ENCODE data around the gene VASH2.
A peak's percentile ranks its signal among the peaks of the same experiment; 100 is the strongest.
"Not testable (repeated sequence)": the region's sequence is repeated elsewhere in the genome, so short reads cannot be mapped to it uniquely, and the experiment has no call there.

VASH2 gene

GRCh38 chr1:212954514-212954913 lies 4.2 kb downstream of the VASH2 start:
- DNase-seq (ENCODE audit: low read depth, low spot score), result no peak
- no peak overlapping the region for H3K27ac ChIP-seq

DNA sequence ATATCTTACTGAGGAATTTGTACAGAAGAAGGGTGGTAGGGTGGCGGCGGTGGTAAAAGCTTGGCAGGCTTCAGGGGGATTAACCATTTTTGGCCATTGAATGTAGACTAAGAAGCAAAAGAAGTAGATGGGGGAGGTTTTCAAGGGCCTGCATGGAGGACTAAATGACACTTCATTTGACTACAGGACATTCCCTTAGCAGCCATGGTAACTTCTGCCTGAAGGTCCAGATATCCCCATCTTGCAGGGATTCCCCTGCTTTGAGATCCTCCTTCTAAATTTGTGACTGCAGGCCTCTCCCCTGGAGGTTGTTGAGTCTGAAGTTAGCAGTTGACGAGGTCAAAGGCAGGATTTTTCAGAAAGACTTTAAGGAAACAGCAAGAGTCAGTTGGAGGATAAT lies 4.8 kb downstream of the VASH2 start:
- H3K27ac ChIP-seq, result no peak overlapping the region
- no peak for DNase-seq (ENCODE audit: low read depth, low spot score)

DNA sequence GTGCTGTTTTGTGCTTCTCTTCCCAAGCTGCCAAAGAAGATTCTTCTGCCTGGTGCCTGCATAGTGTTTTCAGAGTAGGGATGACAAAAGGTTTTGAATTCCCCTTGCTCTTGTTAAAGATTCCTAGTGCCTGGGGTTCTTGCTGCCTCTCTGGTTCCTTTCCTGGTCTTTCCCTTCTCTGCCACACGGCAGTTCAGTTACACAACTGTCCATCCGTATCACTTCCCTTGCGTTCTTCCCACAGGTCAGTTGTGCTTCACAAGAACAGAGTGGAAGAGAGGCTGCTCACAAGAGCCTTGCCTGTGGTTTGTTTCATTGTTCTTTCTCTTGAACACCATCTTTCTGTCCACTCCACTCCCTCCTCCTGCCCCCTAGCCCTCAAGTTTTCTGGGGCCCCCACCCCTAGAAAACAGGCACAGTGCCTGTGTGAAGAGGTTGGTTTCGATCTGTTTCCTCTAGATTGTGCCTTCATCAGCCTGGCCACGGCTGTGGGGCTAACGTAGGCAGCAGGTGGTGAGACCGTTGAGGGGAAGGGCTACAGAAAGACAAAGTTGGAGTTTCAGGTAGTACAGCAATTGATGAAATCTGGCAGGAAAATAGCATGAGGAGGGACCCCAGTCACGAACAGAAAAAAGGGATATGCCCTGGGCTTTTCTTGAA lies 5.8 kb downstream of the VASH2 start:
- no peak overlapping the region for H3K27ac ChIP-seq
- no peak for DNase-seq (ENCODE audit: low read depth, low spot score)

GRCh38 chr1:212957546-212957945 lies 7.2 kb downstream of the VASH2 start:
- no peak overlapping the region for H3K27ac ChIP-seq
- DNase-seq (ENCODE audit: low read depth, low spot score), result no peak

- no peak overlapping the region for H3K27ac ChIP-seq
- DNase-seq (ENCODE audit: low read depth, low spot score), result no peak
Observed at GRCh38 chr1:212958175-212958574, 7.8 kb downstream of the VASH2 start.

GRCh38 chr1:212959266-212960220 lies 9.2 kb downstream of the VASH2 start:
- no peak overlapping the region for H3K27ac ChIP-seq

DNA sequence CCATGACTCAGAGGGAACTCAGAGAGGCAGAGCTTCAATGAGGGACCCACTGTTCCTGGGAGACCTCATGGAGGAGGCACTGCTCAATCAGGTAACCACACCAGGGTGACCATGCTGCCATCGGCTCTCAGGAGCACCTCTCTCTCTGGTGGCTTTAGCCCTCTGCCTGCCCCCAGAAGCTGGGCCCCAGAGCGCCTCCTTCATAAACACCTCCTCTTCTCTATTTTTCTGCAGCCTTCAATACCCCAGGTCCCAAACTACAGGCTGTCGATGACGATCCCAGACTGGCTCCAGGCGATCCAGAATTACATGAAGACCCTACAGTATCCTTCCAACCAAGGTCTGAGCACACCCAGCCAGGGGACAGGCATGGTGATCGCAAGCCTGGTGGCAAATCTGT lies 10.6 kb downstream of the VASH2 start:
- H3K27ac ChIP-seq, result no peak overlapping the region
- no peak for DNase-seq (ENCODE audit: low read depth, low spot score)

More at GRCh38 chr1:212959266-212960220, 9.2 kb downstream of the VASH2 start:
- DNase-seq (ENCODE audit: low read depth, low spot score), result no peak

DNA sequence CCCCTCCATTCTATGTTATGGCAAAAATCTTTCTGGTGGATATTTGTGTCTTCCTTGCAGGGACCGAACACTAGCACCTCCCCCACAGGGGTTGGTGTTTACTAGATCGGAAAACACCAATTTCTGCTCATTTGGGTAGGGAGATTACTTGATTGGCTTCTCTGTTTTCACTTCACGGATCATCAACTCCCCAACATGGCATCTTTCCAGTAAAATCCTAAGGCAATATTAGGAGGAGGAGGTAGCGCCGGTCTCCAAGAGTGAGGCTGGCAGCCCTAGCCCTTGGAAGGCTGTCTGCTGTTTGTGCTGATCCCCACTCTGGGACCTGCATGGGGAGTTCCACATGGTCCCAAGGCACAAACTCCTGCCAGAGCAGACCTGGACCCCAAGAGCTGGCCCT lies 12.2 kb downstream of the VASH2 start:
- DNase-seq (ENCODE audit: low read depth, low spot score), result no peak
- no peak overlapping the region for H3K27ac ChIP-seq

DNA sequence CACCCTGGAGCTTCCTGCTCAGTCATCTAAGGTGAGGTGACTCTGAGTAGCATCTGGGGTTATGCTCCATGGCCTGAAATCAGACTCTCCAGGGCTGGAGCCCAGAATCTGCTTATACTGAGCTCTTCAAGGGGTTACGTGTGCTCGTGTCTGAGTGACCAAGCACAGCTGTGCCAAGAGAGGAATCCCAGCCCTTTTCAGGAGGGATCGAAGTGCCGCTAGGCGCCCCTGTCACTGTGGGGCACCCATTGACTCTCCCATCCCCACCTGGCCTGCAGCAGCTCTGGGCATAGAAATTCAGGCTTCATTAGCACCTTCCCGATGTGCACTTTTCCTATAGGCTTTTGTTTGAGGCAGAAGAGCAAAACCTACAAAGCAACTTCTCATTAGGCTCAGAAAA lies 13.8 kb downstream of the VASH2 start:
- no peak overlapping the region for H3K27ac ChIP-seq

DNA sequence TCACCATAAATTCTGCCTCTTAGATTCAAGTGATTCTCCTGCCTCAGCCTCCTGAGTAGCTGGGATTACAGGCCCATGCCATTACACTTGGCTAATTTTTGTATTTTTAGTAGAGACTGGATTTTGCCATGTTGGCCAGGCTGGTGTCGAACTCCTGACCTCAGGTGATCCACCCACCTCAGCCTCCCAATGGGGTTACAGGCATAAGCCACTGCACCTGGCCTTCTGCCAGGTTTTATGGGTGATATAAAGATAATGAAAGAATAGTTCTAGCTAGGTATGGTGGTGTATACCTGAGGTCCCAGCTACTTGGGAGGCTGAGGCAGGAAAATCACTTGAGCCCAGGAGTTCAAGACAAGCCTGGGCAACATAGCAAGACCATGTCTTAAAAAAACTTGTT lies 14.7 kb downstream of the VASH2 start:
- DNase-seq (ENCODE audit: low read depth, low spot score); H3K27ac ChIP-seq: not testable (repeated sequence)

More for the DNA sequence above, 13.8 kb downstream of the VASH2 start:
- DNase-seq (ENCODE audit: low read depth, low spot score), result no peak

DNA sequence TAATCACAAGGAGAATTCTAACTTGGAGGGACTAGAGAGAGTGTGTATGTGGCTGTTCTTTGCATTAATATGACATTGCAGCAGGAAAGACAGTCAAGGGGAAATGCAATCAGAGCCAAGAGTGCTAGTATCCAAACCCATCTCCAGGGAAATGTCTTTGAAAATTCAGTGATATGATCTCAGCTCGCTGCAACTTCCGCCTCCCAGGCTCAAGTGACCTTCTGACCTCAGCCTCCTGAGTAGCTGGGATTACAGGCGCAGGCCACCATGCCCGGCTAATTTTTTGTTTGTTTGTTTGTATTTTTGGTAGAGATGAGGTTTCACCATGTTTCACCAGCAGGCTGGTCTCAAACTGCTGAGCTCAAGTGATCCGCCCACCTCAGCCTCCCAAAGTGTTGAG lies 16.3 kb downstream of the VASH2 start:
- no peak for DNase-seq (ENCODE audit: low read depth, low spot score)
- no peak overlapping the region for H3K27ac ChIP-seq

GRCh38 chr1:212967801-212968200 lies 17.5 kb downstream of the VASH2 start:
- peak; percentile 14 for DNase-seq (ENCODE audit: low read depth, low spot score)
- H3K27ac ChIP-seq, result no peak overlapping the region

DNA sequence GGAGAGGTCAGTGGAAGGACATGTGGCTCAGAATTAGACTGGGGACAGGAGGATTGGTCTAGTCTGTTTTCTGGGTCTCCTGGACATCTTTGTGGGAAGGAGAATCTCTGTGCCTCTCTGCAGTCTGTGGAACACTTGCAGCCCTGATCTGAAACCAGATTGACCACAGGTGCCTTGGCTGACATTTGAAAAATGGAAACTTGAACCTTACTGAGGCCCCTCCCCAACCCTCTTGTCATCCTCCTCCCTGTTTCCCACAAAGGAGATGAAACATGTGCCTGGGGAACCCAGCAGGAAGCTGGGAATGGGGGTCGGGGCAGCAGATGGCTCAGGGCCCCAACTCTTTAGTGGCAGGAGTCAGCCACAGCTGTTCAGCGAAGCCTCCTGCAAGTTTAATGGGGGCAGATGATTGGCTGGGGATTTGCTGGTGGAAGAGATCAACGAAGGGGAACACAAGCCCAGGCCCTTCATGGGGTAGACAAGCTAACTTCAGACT lies 18.1 kb downstream of the VASH2 start:
- H3K27ac ChIP-seq, result no peak overlapping the region
- DNase-seq (ENCODE audit: low read depth, low spot score), result no peak

DNA sequence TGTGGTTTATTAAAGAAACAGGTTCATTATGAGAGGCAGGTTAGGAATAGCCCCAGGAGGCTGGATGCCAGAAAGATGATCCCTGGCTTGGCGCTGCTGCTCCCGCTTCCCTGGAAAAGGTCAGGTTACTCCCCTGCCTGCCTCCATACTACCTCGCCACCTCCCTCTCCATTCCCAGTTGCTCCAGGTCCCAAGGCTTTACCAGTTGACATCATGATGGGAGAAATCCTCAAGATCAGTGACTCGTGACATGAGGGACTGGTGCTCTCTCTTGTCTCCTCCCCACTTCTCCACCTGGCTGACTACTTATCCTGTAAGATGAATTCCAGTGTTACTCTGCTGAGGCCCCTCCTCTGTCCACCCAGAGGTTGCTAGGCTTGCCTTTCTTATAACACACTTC lies 19.7 kb downstream of the VASH2 start:
- no peak for DNase-seq (ENCODE audit: low read depth, low spot score)
- H3K27ac ChIP-seq, result no peak overlapping the region

DNA sequence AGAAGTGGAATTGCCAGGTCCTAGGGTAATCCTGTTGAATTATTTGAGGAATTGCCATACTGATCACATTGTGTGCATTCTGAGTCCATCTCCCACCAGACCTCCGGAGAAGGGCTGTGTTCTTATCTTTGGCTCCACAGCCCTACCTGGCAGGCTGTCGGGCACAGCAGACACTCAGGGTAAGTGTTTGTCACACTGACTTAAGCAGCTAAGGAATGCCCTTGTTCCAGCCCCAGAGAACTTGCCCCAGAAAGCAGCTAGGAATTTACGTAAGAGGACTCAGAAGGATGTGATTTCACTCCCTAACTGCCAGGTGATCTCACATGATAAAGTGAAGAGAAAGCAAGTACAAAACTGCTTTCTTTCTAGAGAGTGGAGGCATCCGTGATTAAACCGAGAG lies 21.0 kb downstream of the VASH2 start:
- DNase-seq (ENCODE audit: low read depth, low spot score), result no peak
- no peak overlapping the region for H3K27ac ChIP-seq

GRCh38 chr1:212973426-212973825 lies 23.1 kb downstream of the VASH2 start:
- no peak for DNase-seq (ENCODE audit: low read depth, low spot score)
- no peak overlapping the region for H3K27ac ChIP-seq

DNA sequence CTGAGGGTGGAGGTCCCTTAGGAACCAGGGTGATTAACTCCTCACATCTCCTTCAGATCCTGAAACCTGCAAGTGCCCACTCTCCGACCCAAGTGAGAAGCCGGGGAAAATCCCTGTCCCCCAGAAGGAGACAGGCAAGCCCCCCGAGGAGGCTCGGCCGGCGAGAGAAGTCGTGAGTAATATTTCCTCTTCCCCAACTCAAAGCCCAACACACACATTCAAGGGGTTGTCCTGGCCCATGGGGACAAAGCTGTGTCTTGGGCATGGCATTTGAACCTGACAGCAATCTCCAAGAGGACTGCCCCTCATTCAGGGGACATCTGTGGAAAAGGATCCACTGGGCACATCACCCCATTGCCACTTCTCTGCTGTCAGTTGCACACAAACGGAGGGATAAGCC lies 23.6 kb downstream of the VASH2 start:
- no peak overlapping the region for H3K27ac ChIP-seq

GRCh38 chr1:212974711-212975110 lies 24.4 kb downstream of the VASH2 start:
- no peak for DNase-seq (ENCODE audit: low read depth, low spot score)

More for the DNA sequence above, 23.6 kb downstream of the VASH2 start:
- DNase-seq (ENCODE audit: low read depth, low spot score), result no peak

GRCh38 chr1:212975111-212975918 lies 25.0 kb downstream of the VASH2 start:
- no peak overlapping the region for H3K27ac ChIP-seq
- DNase-seq (ENCODE audit: low read depth, low spot score), result no peak

More at GRCh38 chr1:212974711-212975110, 24.4 kb downstream of the VASH2 start:
- H3K27ac ChIP-seq, result no peak overlapping the region

GRCh38 chr1:212976586-212976985 lies 26.2 kb downstream of the VASH2 start:
- no peak for DNase-seq (ENCODE audit: low read depth, low spot score)

More at GRCh38 chr1:212976586-212976985, 26.2 kb downstream of the VASH2 start:
- H3K27ac ChIP-seq, result no peak overlapping the region

Measured in epithelial cell of prostate (primary cell).